HG03039 (cell line): ENCODE measurements around the gene WDR55.
"Not testable (repeated sequence)": the region's sequence is repeated elsewhere in the genome, so short reads cannot be mapped to it uniquely, and the experiment has no call there.

ENCODE experiments used
- ATAC-seq: cut with Tn5 transposase; IDR thresholded peaks from one replicate; pipeline ENCODE4 v1.9.1; 2021; ENCODE audit warnings: mild to moderate bottlenecking, moderate library complexity; ENCODE audit not compliant: unreplicated experiment

The WDR55 gene

GRCh38 chr5:140642718-140643117, 22.0 kb upstream of the WDR55 start:
- ATAC-seq = no peak

- ATAC-seq = no peak
Measured at GRCh38 chr5:140647042-140647419, 17.7 kb upstream of the WDR55 start.

GRCh38 chr5:140658870-140659269, 5.8 kb upstream of the WDR55 start:
- ATAC-seq = no peak

GRCh38 chr5:140660371-140660770, 4.3 kb upstream of the WDR55 start:
- ATAC-seq = not testable (repeated sequence)

- no peak for ATAC-seq
Measured at GRCh38 chr5:140664030-140664358, 710 bp upstream of the WDR55 start.

- not testable (repeated sequence) for ATAC-seq
Measured at GRCh38 chr5:140671035-140671434, 6.3 kb downstream of the WDR55 start.

- no peak for ATAC-seq
Measured at GRCh38 chr5:140671472-140672125, 6.9 kb downstream of the WDR55 start.

GRCh38 chr5:140672455-140673186, 7.9 kb downstream of the WDR55 start:
- no peak for ATAC-seq

GRCh38 chr5:140673187-140673976, 8.7 kb downstream of the WDR55 start, which contains the start of gene DND1:
Gene DND1, minus strand, starts transcription at chr5:140673576. Its CDS starts 34 bp downstream, at chr5:140673542.
- no peak for ATAC-seq

- ATAC-seq = no peak
Measured at GRCh38 chr5:140674211-140674610, 9.5 kb downstream of the WDR55 start.

- no peak for ATAC-seq
Measured at GRCh38 chr5:140674629-140675028, 9.9 kb downstream of the WDR55 start.

GRCh38 chr5:140677947-140678346, 13.2 kb downstream of the WDR55 start:
- ATAC-seq = no peak

- ATAC-seq = no peak
Measured at GRCh38 chr5:140678993-140679392, 14.3 kb downstream of the WDR55 start.

GRCh38 chr5:140690376-140690932, 25.8 kb downstream of the WDR55 start:
- ATAC-seq = no peak

- peak; percentile 95 for ATAC-seq
Measured at GRCh38 chr5:140690941-140691924, 26.5 kb downstream of the WDR55 start, which contains the start of the genes HARS1 and HARS2. Gene HARS1, minus strand, starts transcription at chr5:140691370. Its CDS starts 66 bp downstream, at chr5:140691304. Gene HARS2, plus strand, starts transcription at chr5:140691455. Its CDS starts 194 bp downstream, at chr5:140691649.

- ATAC-seq = no peak
Measured at GRCh38 chr5:140694276-140694675, 29.6 kb downstream of the WDR55 start.

GRCh38 chr5:140696891-140697492, 32.3 kb downstream of the WDR55 start:
- no peak for ATAC-seq

GRCh38 chr5:140700177-140701144, 35.8 kb downstream of the WDR55 start, which contains the start of gene ZMAT2:
Gene ZMAT2, plus strand, starts transcription at chr5:140700447. Its CDS starts 14 bp downstream, at chr5:140700461.
- ATAC-seq = peak; percentile 95
